Astrocyte (in vitro differentiated cells and primary cell): ENCODE results near the gene BORCS5.
"Not testable (repeated sequence)": the region's sequence is repeated elsewhere in the genome, so short reads cannot be mapped to it uniquely, and the experiment has no call there.

Source experiments
- CTCF ChIP-seq: IDR thresholded peaks from 2 replicates; pipeline ENCODE4 v1.5.1; 2011; ENCODE audit warnings: low read depth, mild to moderate bottlenecking, inconsistent platforms, low read length, moderate library complexity; ENCODE audit not compliant: insufficient read depth
- EZH2 ChIP-seq: IDR thresholded peaks from 2 replicates; pipeline ENCODE4 v1.6.1; 2012; ENCODE audit warnings: mild to moderate bottlenecking, low read length, inconsistent platforms; ENCODE audit not compliant: insufficient read depth

DNA sequence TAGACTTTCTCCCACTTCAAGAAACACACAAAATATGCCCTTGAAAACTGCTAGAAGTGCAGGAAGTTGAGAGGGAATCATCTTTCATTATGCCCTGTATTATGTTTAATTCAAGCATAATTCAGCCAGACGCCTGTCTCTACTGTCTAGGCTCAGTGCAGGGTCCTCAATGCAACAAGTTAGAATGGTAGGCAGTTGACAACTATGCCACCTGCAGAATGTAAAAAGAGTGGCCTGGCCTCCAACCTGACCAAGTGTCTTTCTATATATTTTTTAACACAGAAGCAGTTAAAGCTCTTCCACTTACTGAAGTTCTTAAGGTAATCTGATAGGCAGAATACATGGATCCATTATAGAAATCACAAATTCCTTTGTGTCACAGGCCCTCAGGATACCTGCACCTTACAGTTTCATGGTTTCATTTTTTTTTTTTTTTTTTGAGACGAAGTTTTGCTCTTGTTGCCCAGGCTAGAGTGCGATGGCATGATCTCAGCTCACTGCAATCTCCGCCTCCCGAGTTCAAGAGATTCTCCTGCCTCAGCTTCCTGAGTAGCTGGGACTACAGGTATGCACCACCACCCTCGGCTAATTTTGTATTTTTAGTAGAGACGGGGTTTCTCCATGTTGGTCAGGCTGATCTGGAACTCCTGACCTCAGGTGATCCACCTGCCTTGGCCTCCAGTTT lies 145.4 kb downstream of the BORCS5 start:
- not testable (repeated sequence) for TF ChIP-seq CTCF, EZH2
